ACC112 (cell line): ENCODE data around the gene MN1.

Experiments
- H2AFZ ChIP-seq: fragments of 200-600 bp; sonication (generic); one replicate; pipeline ENCODE4 v1.6.0; 2017; ENCODE audit warnings: antibody characterized with exemption, low read length; ENCODE audit not compliant: unreplicated experiment
- H3K27ac ChIP-seq: fragments of 200-600 bp; sonication (generic); 2 replicates; pipeline ENCODE4 v1.5.1; 2014; ENCODE audit warnings: low read depth, mild to moderate bottlenecking, antibody characterized with exemption, low read length, moderate library complexity
- H3K27me3 ChIP-seq: fragments of 200-600 bp; sonication (generic); 2 replicates; pipeline ENCODE4 v1.6.1; 2014; ENCODE audit warnings: mild to moderate bottlenecking, antibody characterized with exemption, low read length, moderate library complexity, mixed read lengths; ENCODE audit not compliant: insufficient read depth
- H3K36me3 ChIP-seq: fragments of 200-600 bp; sonication (generic); 2 replicates; pipeline ENCODE4 v1.6.1; 2016; ENCODE audit warnings: mild to moderate bottlenecking, antibody characterized with exemption, low read length, moderate library complexity, mixed read lengths; ENCODE audit not compliant: insufficient read depth
- H3K4me1 ChIP-seq: fragments of 200-600 bp; sonication (generic); one replicate; pipeline ENCODE4 v1.6.1; 2016; ENCODE audit warnings: low read length, mixed read lengths; ENCODE audit not compliant: insufficient read depth, unreplicated experiment, control insufficient read depth
- H3K4me3 ChIP-seq: fragments of 200-600 bp; sonication (generic); 2 replicates; pipeline ENCODE4 v1.5.1; 2014; ENCODE audit warnings: mild to moderate bottlenecking, low read depth, low read length
- H3K79me2 ChIP-seq: fragments of 200-600 bp; sonication (generic); one replicate; pipeline ENCODE4 v1.6.0; 2016; ENCODE audit warnings: low read length; ENCODE audit not compliant: control insufficient read depth, unreplicated experiment, insufficient read depth

The MN1 gene

DNA sequence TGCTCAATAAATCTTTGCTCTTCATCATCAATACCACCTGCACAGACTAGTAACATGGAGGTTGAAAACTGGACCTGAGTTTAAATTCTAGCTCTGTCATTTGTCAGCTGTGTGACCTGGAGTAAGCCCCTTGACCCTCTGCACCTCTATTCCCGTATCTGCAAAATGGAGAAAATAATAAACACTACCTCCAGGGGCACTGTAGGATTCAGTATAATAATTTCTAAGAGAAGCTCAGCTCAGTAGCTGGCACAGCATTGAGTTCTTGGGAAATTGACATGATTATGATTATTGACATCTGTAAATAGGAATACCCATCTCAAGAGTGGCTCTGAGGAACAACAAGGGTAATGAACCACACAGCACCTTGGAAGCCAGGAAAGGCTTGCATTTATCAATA lies 78.4 kb downstream of the MN1 start:
- no peaks in the 10 kb centered on the region for H3K79me2 ChIP-seq
- H2AFZ ChIP-seq = no peak overlapping the region
- H3K27ac ChIP-seq = no peak overlapping the region
- peaks cover 33% of the 10 kb centered on the region for H3K4me1 ChIP-seq
- H3K27me3 ChIP-seq = no peaks in the 10 kb centered on the region
- no peak overlapping the region for H3K4me3 ChIP-seq
- no peaks in the 10 kb centered on the region for H3K36me3 ChIP-seq

DNA sequence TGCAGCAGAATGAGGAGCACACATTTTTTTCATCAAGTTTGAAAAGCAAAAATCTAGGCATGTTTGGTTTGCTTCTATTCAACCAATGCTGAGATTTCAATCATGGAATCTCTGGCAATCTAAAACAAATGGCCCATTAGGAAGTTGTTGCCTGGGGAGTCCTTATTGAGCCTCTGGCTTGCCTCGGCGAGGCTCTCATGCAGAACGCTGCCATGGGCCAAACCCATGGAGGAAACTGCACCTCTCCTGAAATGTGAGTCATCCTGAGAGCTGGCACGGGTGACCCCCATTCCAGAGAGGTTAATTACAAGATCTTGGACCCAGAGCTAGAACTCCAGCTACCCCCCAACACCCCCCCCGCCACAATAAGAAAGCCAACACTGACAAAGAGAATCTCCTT lies 80.7 kb downstream of the MN1 start:
- Histone ChIP-seq H3K36me3 (no peaks in the 10 kb centered on the region), H3K27ac (no peak overlapping the region), H3K27me3 (no peaks in the 10 kb centered on the region), H2AFZ (no peak overlapping the region), H3K4me3 (no peak overlapping the region), H3K4me1 (peaks cover 22% of the 10 kb centered on the region), H3K79me2 (no peaks in the 10 kb centered on the region)

DNA sequence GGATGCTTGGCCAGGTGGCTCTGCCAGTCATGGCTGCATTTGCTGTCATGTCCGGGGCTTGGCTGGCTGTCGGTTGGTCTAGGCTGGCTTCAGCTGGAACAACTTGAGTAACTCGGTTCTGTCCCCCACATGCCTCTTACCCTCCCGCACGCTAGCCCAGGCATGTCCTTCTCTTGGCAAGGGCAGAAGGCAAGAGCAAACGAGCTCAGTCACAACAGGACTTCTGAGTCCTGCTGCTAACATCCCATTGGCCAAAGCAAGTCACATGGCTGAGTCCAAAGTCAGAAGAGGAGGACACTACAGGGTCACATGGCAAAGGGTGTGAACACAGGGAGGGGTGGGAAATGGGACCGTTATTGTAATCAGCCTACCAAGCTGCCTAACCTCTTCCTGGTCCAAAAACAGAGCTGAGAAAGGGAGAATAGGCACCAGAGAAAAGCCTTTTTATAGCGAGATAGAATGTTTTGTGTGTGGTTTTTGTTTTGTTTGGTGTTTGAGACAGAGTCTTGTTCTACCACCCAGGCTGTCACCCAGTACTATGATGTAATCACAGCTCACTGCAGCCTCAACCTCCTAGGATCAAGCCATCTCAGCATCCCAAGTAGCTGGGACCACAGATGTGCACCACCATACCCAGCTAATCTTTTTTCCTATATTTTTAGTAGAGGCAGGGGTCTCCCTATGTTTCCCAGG lies 81.9 kb downstream of the MN1 start:
- Histone ChIP-seq H3K4me1 (peaks cover 18% of the 10 kb centered on the region), H2AFZ (no peak overlapping the region), H3K27ac (peak overlapping the region; percentile 96; the same call in 1 of the 2 replicates), H3K79me2 (no peaks in the 10 kb centered on the region), H3K36me3 (no peaks in the 10 kb centered on the region), H3K27me3 (no peaks in the 10 kb centered on the region), H3K4me3 (no peak overlapping the region)

DNA sequence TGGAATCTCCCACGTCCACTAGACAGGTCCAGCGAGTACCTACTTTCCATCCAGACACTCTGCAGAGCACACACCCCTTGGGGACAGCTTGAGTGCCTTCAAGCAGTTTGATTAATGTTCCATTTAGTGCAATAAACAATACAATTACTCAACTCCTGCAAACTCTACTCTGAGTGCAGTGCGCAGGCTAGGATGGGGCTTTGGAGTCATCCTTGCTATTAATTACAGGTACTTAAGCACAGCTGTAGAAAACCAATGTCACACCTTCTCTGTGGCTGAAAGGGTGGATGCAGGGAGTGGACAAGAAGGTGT lies 82.6 kb downstream of the MN1 start:
- Histone ChIP-seq H2AFZ (no peak overlapping the region), H3K27me3 (no peaks in the 10 kb centered on the region), H3K4me3 (no peak overlapping the region), H3K36me3 (no peaks in the 10 kb centered on the region), H3K27ac (peak overlapping the region; percentile 96; the same call in 1 of the 2 replicates), H3K4me1 (peaks cover 14% of the 10 kb centered on the region), H3K79me2 (no peaks in the 10 kb centered on the region)

DNA sequence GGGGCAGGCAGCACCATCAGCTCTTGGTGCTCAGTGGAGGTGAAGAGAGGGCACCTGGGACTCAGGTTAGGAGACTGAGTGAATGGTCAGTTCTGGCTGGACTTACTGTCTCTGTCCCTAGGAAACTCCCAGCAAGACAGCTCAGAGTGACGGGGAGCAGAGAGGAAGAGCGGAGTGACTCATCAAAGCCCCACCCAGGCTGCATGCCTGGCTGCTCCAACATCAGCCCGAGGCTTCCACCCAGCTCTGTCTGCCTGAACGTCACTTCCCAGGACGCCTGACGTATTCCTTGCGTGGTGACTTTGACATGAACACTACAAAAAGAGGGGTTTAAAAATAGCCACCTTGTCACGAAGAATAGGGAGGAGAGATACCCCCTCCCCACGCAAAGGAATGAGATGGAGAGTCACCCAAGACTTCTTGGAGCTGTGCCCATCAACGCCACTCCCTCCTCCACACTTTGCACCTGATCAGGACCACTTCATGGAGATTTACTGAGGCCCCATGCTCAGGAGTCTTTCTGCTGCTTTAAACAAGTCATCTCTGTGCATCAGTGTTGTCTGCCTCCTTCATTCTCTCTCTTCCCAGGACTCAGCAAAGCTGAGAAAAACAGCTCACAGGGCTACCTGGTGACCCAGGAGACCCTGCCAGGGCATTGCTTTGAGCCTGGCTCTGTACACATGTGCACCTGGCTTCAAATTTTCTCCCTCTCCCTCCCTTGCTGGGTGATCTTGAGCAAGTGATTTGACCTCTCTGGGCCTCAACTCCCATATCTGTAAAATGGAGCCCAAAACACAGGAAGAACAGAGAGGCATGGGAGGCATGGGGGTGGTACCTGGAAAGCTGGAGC lies 83.1 kb downstream of the MN1 start:
- peak overlapping the region; percentile 96 for H3K27ac ChIP-seq
- peak overlapping the region; percentile 52; the same call in 1 of the 2 replicates for H3K4me3 ChIP-seq
- H3K27me3 ChIP-seq = no peaks in the 10 kb centered on the region
- peak overlapping the region; percentile 53 for H2AFZ ChIP-seq
- H3K36me3 ChIP-seq = no peaks in the 10 kb centered on the region
- no peaks in the 10 kb centered on the region for H3K79me2 ChIP-seq
- H3K4me1 ChIP-seq = peaks cover 14% of the 10 kb centered on the region

DNA sequence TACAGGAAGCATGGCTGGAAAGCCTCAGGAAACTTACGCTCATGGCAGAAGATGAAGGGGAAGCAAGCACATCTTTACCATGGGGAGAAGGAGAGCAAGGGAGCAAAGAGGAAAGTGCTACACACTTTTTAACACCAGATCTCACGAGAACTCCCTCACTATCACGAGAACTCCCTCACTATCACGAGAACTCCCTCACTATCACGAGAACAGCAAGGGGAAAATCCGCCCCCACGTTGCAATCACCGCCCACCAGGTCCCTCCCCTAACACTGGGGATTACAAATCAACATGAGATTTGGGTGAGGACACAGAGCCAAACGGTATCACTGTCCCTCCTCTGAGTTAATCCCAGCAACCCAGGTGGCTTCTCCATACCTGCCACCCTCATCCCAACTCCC lies 84.5 kb downstream of the MN1 start:
- H3K4me3 ChIP-seq = no peak overlapping the region
- no peaks in the 10 kb centered on the region for H3K27me3 ChIP-seq
- H3K27ac ChIP-seq = peak overlapping the region; percentile 96
- no peaks in the 10 kb centered on the region for H3K36me3 ChIP-seq
- H3K79me2 ChIP-seq = no peaks in the 10 kb centered on the region
- H2AFZ ChIP-seq = no peak overlapping the region
- H3K4me1 ChIP-seq = peaks cover 14% of the 10 kb centered on the region

DNA sequence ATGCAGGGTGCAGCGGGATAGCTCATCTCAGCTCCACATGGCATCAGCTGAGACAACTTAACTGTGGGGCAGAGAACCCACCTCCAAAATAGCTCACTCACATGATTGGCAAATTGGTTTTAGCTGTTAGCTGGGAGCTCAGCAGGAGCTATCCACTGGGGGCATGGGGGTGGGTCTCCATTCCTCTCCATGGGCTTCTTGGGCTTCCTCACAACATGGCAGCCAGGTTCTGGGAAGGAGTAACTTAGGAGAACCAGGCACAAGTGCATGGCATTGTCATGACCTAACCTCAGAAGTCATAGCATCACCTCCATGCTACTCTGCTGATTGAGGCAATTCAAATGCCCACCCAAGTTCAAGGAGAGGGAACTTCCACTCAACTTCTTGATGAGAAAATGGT lies 85.5 kb downstream of the MN1 start:
- H3K4me1 ChIP-seq = peaks cover 14% of the 10 kb centered on the region
- no peak overlapping the region for H3K27ac ChIP-seq
- no peaks in the 10 kb centered on the region for H3K36me3 ChIP-seq
- H2AFZ ChIP-seq = no peak overlapping the region
- no peaks in the 10 kb centered on the region for H3K79me2 ChIP-seq
- no peak overlapping the region for H3K4me3 ChIP-seq
- H3K27me3 ChIP-seq = no peaks in the 10 kb centered on the region

DNA sequence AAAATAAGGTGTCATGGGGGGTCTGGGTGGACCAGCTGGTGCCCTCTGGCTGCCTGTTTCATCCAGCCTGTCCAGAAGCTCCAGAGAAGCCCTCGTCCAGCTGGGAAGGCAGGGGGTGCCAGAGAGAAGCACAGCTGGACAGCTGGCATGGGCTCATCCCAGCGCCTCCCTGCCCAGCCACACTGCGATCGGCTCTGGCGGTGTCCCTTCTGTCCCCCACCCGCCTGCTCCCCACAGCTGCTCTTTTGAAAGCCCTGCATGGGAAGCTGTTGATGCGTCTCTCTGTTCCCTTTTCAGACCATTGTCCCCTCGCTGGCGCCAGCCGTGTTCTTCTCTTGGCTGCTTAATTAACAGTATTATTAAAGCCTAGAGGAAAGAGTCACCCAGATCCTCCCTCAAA lies 86.5 kb downstream of the MN1 start:
- Histone ChIP-seq H3K27me3 (no peaks in the 10 kb centered on the region), H2AFZ (no peak overlapping the region), H3K4me1 (peaks cover 14% of the 10 kb centered on the region), H3K27ac (no peak overlapping the region), H3K79me2 (no peaks in the 10 kb centered on the region), H3K36me3 (no peaks in the 10 kb centered on the region), H3K4me3 (no peak overlapping the region)

DNA sequence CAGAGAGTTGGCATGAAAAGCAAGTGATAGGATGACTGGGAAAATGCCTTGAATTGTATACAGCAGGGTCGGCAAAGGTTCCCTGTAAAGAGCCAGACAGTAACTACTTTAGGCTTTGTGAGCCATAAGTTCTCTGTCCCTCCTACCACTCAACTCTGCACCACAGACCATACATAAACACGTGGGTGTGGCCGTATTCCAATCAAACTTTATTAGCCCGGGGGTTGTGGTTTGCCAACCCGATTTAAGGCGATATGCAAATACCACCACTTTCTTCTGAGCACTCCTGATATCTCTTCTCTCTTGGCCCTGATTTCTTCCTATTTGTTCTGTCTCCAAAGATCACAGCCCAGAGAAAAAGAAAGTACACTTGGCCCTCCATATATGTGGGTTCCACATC lies 87.5 kb downstream of the MN1 start:
- no peak overlapping the region for H3K4me3 ChIP-seq

DNA sequence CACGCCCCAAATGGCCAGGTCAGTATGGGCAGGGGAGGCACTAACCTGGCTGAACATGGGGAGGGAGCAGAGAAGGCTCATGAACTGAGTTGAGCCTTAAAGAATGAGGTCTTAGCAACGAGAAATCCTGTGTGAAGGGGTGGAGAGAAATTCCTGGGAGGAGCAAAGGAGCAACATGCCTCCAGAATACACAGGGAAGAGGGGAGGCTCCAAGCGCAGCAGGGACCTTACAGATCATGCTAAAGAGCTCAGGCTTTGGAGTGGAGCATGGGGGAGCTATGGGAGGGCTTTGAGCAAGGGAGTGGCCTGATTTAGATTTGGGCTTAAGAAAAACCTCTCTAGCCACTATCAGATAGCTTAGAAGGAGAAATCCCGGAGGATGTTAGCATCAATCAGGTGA lies 88.1 kb downstream of the MN1 start:
- H3K36me3 ChIP-seq = no peaks in the 10 kb centered on the region

More for the DNA sequence above, 87.5 kb downstream of the MN1 start:
- H3K4me1 ChIP-seq = peaks cover 14% of the 10 kb centered on the region
- no peaks in the 10 kb centered on the region for H3K36me3 ChIP-seq
- H3K79me2 ChIP-seq = no peaks in the 10 kb centered on the region
- no peak overlapping the region for H3K27ac ChIP-seq
- H2AFZ ChIP-seq = no peak overlapping the region
- H3K27me3 ChIP-seq = no peaks in the 10 kb centered on the region

DNA sequence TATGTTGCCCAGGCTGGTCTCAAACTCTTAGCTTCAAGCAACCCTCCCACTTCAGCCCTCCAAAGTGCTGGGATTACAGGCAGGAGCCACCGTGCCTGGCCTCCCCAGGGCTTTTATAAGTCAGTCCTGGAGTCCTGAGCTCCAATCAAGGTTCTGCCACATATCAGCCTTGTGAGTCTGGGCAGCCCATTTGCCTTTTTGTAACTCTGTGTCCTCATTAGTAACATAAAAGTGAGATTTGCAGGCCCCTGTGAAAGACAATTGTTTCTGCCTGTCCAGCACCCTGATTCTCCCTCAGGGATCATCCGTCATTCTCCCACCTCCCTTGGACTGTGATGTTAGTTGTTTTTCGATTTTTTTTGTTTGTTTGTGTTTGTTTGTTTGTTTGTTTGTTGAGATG lies 89.8 kb downstream of the MN1 start:
- H3K27me3 ChIP-seq = no peaks in the 10 kb centered on the region
- no peaks in the 10 kb centered on the region for H3K79me2 ChIP-seq
- no peaks in the 10 kb centered on the region for H3K4me1 ChIP-seq
- no peak overlapping the region for H3K27ac ChIP-seq
- no peak overlapping the region for H2AFZ ChIP-seq
- H3K36me3 ChIP-seq = no peaks in the 10 kb centered on the region
- no peak overlapping the region for H3K4me3 ChIP-seq

More for the DNA sequence above, 88.1 kb downstream of the MN1 start:
- Histone ChIP-seq H3K4me1 (peaks cover 9% of the 10 kb centered on the region), H3K27ac (no peak overlapping the region), H3K27me3 (no peaks in the 10 kb centered on the region), H3K4me3 (no peak overlapping the region), H3K79me2 (no peaks in the 10 kb centered on the region), H2AFZ (no peak overlapping the region)
